Activated CD4-positive, alpha-beta T cell treated with anti-CD3 and anti-CD28 coated beads, Interleukin-2, amount 10 ng/mL, durations not matched to agents 24 days and 14 days (primary cell): ENCODE data around the gene MAGI1. TPM values are rescaled to one million over a fixed set of nuclear protein-coding genes. Genes with fewer than 3 reads are reported as not detected.
"Not testable (repeated sequence)": the region's sequence is repeated elsewhere in the genome, so short reads cannot be mapped to it uniquely, and the experiment has no call there.

Source experiments
- DNase-seq: peaks from one replicate; pipeline ENCODE4 v3.0.0; 2022
- H3K27ac Mint-ChIP-seq: one replicate; pipeline ENCODE4 v1.8.0; 2022; ENCODE audit warnings: mild to moderate bottlenecking, mixed read lengths
- H3K27me3 Mint-ChIP-seq: one replicate; pipeline ENCODE4 v1.8.0; 2022; ENCODE audit warnings: mixed read lengths
- H3K36me3 Mint-ChIP-seq: one replicate; pipeline ENCODE4 v1.8.0; 2022; ENCODE audit warnings: low read depth, mild to moderate bottlenecking, mixed read lengths
- H3K4me1 Mint-ChIP-seq: one replicate; pipeline ENCODE4 v1.8.0; 2021; ENCODE audit warnings: mixed read lengths
- H3K4me3 Mint-ChIP-seq: one replicate; pipeline ENCODE4 v1.8.0; 2022; ENCODE audit warnings: mild to moderate bottlenecking, moderate library complexity, mixed read lengths
- H3K9me3 Mint-ChIP-seq: one replicate; pipeline ENCODE4 v1.8.0; 2021; ENCODE audit warnings: mixed read lengths
- intact Hi-C: fragments of 100-400 bp; cut with micrococcal nuclease; formaldehyde crosslinking; loops from one replicate; pipeline ENCODE4 v1.15.1; 2023
- total RNA-seq: library from RNA; stranded (reverse); gene quantifications from 2 replicates; pipeline ENCODE4 v1.2.3, GENCODE V29; 2022

Gene MAGI1
- total RNA-seq, 1 donor from 2014 or later, result 2.0 TPM

- no peaks in the 10 kb centered on the region for H3K4me1 Mint-ChIP-seq
- intact Hi-C loops, result no loop called here
- no peak overlapping the region for H3K27ac Mint-ChIP-seq
- DNase-seq, result no peak
- H3K4me3 Mint-ChIP-seq, result no peak overlapping the region
- no peaks in the 10 kb centered on the region for H3K27me3 Mint-ChIP-seq
- no peaks in the 10 kb centered on the region for H3K36me3 Mint-ChIP-seq
- no peaks in the 10 kb centered on the region for H3K9me3 Mint-ChIP-seq
These were observed 420.1 kb downstream of the MAGI1 start for GRCh38 chr3:65618599-65618998.

DNA sequence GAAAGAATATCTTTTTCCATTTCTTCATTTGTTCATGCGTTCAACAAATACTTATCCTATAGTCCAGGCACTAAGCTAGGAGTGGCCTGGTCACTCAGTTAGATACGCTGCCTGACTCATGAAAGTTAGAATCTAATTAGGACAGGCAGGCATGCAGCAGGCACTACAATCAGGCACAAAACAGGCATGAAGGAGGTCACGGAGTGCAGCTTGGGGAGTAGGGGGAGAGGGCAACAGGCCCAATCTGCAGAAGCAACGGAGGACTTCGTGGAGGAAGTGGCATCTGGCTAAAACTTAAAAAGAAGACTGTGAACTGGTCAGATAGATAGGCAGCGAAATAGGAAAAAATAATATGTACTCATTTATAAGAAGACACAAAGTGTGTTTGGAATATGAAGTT is 420.9 kb downstream of the MAGI1 start:
- no peaks in the 10 kb centered on the region for H3K9me3 Mint-ChIP-seq
- no peak for DNase-seq
- H3K4me1 Mint-ChIP-seq, result no peaks in the 10 kb centered on the region
- intact Hi-C loops, result no loop called here
- no peak overlapping the region for H3K4me3 Mint-ChIP-seq
- no peaks in the 10 kb centered on the region for H3K27me3 Mint-ChIP-seq
- H3K36me3 Mint-ChIP-seq, result no peaks in the 10 kb centered on the region
- no peak overlapping the region for H3K27ac Mint-ChIP-seq

DNA sequence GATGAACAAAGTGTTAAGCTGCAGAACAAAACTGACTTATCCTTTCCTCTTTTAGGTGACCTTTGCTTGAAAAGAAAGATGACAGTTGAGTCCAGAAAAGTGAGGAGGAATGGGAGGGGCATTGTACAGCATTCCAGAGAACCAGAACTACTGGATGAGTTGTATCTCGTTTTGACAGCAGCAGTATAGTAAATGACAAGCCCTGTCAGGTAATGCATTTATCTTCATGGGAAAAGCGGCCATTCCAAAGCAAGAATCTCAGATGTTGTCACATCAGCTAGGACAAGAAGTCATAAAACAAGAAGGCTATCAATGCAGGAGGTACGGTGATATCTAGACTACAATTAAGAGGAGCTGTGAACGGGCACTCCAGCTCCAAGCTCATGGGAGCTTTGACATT is 421.5 kb downstream of the MAGI1 start:
- Mint-ChIP-seq H3K27me3 (no peaks in the 10 kb centered on the region), H3K9me3 (no peaks in the 10 kb centered on the region), H3K36me3 (no peaks in the 10 kb centered on the region), H3K4me3 (no peak overlapping the region), H3K4me1 (no peaks in the 10 kb centered on the region), H3K27ac (no peak overlapping the region)
- intact Hi-C loops, result no loop called here
- no peak for DNase-seq

DNA sequence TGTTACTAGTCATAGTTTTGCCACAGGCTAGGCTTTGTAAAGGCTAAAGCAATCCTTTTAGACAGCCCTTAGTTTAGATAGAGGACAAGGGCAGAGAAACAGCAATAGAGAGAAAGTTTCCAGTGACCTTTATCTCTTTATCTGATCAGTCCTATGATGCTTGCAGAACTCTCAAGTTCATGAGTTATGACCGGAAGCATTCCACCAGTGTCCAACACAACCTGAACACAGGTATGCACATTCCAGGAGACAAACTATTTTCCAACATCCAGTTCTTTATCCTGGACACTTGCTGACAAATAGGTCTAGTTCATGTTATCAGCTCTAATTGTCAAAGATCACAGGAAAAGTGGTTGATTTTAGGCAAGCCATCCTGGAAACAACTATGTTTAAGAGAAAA is 422.2 kb downstream of the MAGI1 start:
- Mint-ChIP-seq H3K9me3 (no peaks in the 10 kb centered on the region), H3K4me3 (no peak overlapping the region), H3K27me3 (no peaks in the 10 kb centered on the region), H3K36me3 (no peaks in the 10 kb centered on the region), H3K27ac (no peak overlapping the region), H3K4me1 (no peaks in the 10 kb centered on the region)
- DNase-seq, result no peak
- intact Hi-C loops, result no loop called here

DNA sequence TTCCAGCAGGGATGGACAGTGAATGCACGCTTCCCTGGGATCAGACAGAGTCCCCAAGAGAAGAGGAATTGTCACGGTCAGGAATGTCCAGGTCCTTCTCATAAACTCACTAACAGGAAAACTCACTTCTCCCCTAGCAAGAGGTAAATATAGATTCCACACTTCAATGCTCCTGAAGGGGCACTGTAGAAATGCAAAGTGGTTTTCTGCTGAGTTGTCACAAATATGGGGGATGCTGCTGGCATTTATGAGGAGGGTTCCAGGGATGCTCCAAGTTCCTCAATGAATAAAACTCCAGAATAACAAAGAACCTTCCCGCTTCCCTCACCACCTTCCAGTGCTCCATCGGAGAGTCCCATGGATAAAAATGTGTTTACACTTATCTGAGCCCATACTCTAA is 423.4 kb downstream of the MAGI1 start:
- no peaks in the 10 kb centered on the region for H3K4me1 Mint-ChIP-seq
- intact Hi-C loops, result no loop called here
- no peaks in the 10 kb centered on the region for H3K36me3 Mint-ChIP-seq
- no peak overlapping the region for H3K27ac Mint-ChIP-seq
- no peak overlapping the region for H3K4me3 Mint-ChIP-seq
- no peaks in the 10 kb centered on the region for H3K27me3 Mint-ChIP-seq
- DNase-seq, result no peak
- H3K9me3 Mint-ChIP-seq, result no peaks in the 10 kb centered on the region

DNA sequence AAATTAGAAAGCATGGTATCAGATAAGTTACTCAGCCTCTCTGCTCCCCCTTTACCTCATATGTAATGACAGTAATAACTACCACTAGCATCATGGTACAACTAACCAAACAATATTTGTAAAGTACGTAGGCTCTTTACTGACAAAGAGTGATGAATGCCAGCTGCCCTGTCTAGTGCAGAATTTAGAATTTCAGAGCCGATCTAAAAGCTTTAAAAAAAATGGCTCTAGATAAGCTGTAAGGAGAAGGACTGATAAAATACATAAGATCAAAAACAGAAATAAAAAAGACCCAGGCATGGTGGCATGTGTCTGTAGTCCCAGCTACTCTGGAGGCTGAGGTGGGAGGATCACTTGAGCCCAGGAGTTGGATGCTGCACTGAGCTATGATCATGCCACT is 424.1 kb downstream of the MAGI1 start:
- no peaks in the 10 kb centered on the region for H3K9me3 Mint-ChIP-seq
- H3K27me3 Mint-ChIP-seq, result no peaks in the 10 kb centered on the region
- intact Hi-C loops, result no loop called here
- DNase-seq, result no peak
- no peak overlapping the region for H3K27ac Mint-ChIP-seq
- H3K4me1 Mint-ChIP-seq, result no peaks in the 10 kb centered on the region
- H3K4me3 Mint-ChIP-seq, result no peak overlapping the region
- H3K36me3 Mint-ChIP-seq, result no peaks in the 10 kb centered on the region

DNA sequence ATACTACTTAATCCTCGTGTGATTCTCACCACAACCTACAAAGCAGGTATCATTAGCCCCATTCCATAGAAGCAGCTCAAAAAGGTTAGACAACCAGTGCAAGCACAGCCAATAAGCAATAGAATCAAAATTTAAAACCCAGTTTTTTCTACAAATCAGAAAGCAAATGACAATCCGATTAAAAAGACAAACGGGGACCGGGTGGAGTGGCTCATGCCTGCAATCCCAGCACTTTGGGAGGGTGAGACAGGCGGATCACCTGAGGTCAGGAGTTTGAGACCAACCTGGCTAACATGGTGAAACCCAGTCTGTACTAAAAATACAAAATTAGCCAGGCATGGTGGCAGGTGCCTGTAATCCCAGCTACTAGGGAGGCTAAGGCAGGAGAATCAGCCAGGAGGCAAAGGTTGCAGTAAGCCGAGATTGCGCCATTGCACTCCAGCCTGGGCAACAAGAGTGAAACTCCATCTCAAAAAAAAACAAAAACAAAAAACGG is 430.7 kb downstream of the MAGI1 start:
- DNase-seq, H3K27me3 Mint-ChIP-seq, H3K9me3 Mint-ChIP-seq, intact Hi-C loops, H3K27ac Mint-ChIP-seq, H3K4me1 Mint-ChIP-seq, H3K36me3 Mint-ChIP-seq, H3K4me3 Mint-ChIP-seq: not testable (repeated sequence)

- Mint-ChIP-seq H3K27me3 (no peaks in the 10 kb centered on the region), H3K4me1 (no peaks in the 10 kb centered on the region), H3K27ac (no peak overlapping the region), H3K9me3 (no peaks in the 10 kb centered on the region), H3K4me3 (no peak overlapping the region), H3K36me3 (no peaks in the 10 kb centered on the region)
- intact Hi-C loops, result no loop called here
- no peak for DNase-seq
These were observed 431.6 kb downstream of the MAGI1 start for GRCh38 chr3:65607101-65607500.

DNA sequence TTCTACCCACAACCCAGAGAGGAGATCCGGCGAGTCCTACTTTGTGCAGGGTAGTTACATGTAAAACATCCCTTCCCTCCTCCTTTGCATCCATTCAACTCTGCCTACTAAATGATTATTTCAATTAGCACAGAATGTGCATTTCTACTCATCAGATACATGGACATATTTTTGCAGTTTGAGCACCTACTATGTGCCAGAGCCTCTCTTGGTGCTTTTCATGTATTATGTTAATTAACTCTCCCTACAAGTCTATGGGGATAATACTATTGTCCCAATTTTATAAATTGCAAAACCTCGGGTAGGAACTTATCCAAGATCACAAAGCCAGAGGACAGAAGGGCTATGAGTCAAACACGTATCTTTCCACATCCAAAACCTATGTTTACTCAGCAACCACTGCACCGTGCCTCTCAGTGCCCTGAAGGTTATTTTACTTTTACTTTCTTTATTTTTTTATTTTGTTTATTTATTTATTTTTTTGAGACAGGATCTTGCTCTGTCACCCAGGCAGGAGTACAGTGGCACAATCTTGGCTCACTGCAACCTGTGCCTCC is 432.8 kb downstream of the MAGI1 start:
- Mint-ChIP-seq H3K27ac (no peak overlapping the region), H3K4me3 (no peak overlapping the region), H3K9me3 (no peaks in the 10 kb centered on the region), H3K36me3 (no peaks in the 10 kb centered on the region), H3K27me3 (no peaks in the 10 kb centered on the region), H3K4me1 (no peaks in the 10 kb centered on the region)
- intact Hi-C loops, result no loop called here
- DNase-seq, result no peak

GRCh38 chr3:65604863-65605526 is 433.7 kb downstream of the MAGI1 start:
- DNase-seq, result no peak
- no peaks in the 10 kb centered on the region for H3K4me1 Mint-ChIP-seq
- no peak overlapping the region for H3K27ac Mint-ChIP-seq
- no peak overlapping the region for H3K4me3 Mint-ChIP-seq
- H3K36me3 Mint-ChIP-seq, result no peaks in the 10 kb centered on the region
- H3K9me3 Mint-ChIP-seq, result no peaks in the 10 kb centered on the region
- intact Hi-C loops, result no loop called here
- no peaks in the 10 kb centered on the region for H3K27me3 Mint-ChIP-seq

DNA sequence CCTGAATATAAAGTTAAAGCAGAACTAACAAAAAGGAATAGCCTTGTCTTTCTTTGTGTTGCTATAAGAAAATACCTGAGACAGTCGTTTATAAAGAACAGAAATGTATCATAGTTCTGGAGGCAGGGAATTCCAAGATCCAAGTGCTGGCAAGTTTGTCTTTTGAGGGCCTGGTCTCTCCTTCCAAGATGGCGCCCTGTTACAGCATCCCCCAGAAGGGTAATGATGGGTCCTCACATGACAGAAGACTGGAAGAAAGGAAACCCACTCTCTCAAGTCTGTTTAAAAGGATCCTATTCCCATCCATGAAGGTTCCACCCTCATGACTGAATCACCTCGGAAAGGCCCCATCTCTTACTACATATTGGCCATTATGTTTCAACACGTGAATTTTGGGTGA is 435.1 kb downstream of the MAGI1 start:
- peaks cover 3% of the 10 kb centered on the region for H3K27me3 Mint-ChIP-seq

GRCh38 chr3:65600888-65601287 is 437.8 kb downstream of the MAGI1 start:
- H3K27me3 Mint-ChIP-seq, result peaks cover 8% of the 10 kb centered on the region
- H3K36me3 Mint-ChIP-seq, result no peaks in the 10 kb centered on the region
- intact Hi-C loops, result no loop called here
- H3K27ac Mint-ChIP-seq, result no peak overlapping the region
- H3K4me3 Mint-ChIP-seq, result no peak overlapping the region
- no peaks in the 10 kb centered on the region for H3K9me3 Mint-ChIP-seq
- no peak for DNase-seq
- H3K4me1 Mint-ChIP-seq, result no peaks in the 10 kb centered on the region

More for the DNA sequence above, 435.1 kb downstream of the MAGI1 start:
- no peak overlapping the region for H3K4me3 Mint-ChIP-seq
- H3K9me3 Mint-ChIP-seq, result no peaks in the 10 kb centered on the region
- no peak for DNase-seq
- no peaks in the 10 kb centered on the region for H3K4me1 Mint-ChIP-seq
- H3K27ac Mint-ChIP-seq, result no peak overlapping the region
- no peaks in the 10 kb centered on the region for H3K36me3 Mint-ChIP-seq
- intact Hi-C loops, result no loop called here

GRCh38 chr3:65597952-65598413 is 440.7 kb downstream of the MAGI1 start:
- Mint-ChIP-seq H3K36me3 (no peaks in the 10 kb centered on the region), H3K27me3 (peaks cover 8% of the 10 kb centered on the region), H3K27ac (no peak overlapping the region), H3K4me1 (no peaks in the 10 kb centered on the region), H3K9me3 (no peaks in the 10 kb centered on the region), H3K4me3 (no peak overlapping the region)
- intact Hi-C loops, result no loop called here
- DNase-seq, result no peak

GRCh38 chr3:65597226-65597951 is 441.3 kb downstream of the MAGI1 start:
- no peak for DNase-seq
- intact Hi-C loops, result no loop called here
- Mint-ChIP-seq H3K4me1 (no peaks in the 10 kb centered on the region), H3K4me3 (no peak overlapping the region), H3K27ac (no peak overlapping the region), H3K27me3 (peaks cover 8% of the 10 kb centered on the region), H3K36me3 (no peaks in the 10 kb centered on the region), H3K9me3 (no peaks in the 10 kb centered on the region)
